Fibroblast of skin of left quadriceps (primary cell): Measurements from ENCODE around the gene ZNF276.
"Not testable (repeated sequence)": the region's sequence is repeated elsewhere in the genome, so short reads cannot be mapped to it uniquely, and the experiment has no call there.

Experiments used
- DNase-seq, 2 experiments: peaks; one replicate each; pipeline ENCODE4 v3.0.0-alpha.2; 2013; ENCODE audit warnings: low read depth in 2 of 2

The ZNF276 gene

GRCh38 chr16:89782489-89782888, 61.2 kb downstream of the ZNF276 start:
- DNase-seq = no peak

GRCh38 chr16:89783952-89784351, 62.6 kb downstream of the ZNF276 start:
- DNase-seq = not testable (repeated sequence)

DNA sequence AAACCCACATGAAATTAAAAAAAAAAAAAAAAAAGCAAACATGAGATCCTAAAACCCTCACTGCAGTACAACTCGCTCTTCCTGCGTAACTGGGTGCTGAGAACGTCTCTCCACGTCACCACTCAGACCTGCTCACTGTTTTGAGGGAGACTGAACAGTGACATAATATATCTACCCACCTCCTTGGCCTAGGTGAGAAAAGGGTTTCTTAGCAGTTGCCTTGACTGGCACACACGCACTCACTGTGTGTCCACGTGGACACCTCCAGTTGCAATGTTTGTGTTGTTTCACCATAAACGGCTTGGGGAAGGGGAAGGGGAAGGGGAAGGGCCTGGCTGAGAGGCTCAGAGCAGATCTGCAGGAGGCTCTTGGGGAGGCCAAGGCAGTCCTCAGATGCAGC, 63.1 kb downstream of the ZNF276 start:
- DNase-seq = no peak

DNA sequence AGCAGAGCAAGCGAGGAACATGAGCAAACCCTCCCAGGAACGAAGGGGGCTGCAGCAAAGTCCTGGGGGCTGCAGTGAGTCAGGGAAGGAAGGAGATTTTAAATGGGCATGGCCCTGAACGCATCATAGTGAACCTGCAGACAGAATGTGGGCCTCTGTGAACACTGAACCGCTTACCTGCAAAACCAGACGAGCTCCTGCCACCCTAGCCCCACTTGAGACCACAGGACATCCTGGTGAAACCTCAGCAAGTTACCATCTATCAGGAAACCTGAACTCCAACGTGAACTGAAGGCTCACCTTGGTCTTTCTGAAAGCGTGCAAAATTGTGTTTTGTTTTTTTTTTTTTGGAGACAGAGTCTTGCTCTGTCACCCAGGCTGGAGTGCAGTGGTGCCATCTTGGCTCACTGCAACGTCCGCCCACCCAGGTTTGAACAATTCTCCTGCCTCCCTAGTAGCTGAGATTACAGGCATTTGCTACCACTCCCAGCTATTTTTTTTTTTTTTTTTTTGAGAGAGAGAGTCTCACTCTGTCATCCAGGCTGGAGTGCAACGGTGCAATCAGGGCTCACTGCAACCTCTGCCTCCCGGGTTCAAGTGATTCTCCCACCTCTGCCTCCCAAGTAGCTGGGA, 64.3 kb downstream of the ZNF276 start:
- DNase-seq = no peak

DNA sequence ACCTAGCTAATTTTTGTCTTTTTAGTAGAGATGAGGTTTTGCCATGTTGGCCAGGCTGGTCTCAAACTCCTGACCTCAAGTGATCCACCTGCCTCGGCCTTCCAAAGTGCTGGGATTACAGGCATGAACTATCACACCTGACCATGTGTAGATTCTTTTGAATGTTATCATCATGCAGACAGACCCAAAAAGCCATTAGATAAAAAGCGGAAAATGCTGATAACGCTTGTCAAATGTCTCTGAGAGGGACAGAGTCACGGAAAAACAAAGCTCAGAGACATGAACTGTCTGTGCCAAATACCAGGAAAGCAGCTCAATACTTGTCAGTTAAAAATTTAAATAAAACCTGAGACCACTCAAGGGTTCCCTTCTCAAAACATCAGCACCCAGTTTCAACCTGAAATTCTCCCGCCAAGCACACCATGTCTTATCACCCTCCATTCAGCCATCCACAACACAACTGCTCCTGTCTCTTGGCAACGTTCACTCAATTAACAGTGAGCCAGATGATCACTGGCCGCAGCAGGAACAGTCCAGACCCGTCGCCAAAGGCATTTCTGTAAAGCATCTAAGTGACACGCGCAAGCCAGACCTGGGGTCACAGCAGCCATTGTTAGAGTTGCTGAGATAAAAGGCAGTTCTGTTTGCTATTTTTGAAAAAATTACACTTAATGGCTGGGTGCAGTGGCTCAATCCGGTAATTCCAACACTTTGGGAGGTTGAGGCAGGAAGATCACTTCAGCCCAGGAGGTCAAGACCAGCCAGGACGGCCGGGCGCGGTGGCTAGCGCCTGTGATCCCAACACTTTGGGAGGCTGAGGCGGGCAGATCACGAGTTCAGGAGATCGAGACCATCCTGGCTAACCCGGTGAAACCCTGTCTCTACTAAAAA, 65.4 kb downstream of the ZNF276 start:
- DNase-seq = no peak

DNA sequence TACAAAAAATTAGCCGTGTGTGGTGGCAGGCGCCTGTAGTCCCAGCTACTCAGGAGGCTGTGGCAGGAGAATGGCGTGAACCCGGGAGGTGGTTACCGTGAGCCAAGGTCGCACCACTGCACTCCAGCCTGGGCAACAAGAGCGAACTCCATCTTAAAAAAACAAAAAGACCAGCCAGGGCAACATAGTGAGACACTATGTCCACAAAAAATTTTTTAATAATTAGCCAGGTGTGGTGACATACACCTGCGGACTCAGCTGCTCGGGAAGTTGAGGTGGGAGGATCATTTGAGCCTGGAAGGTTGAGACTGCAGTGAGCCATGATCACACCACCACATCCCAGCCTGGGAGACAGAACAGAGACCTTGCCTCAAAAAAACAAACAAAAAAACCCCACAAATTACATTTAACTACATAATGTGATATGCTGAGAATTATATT, 66.0 kb downstream of the ZNF276 start:
- no peak for DNase-seq
